Chondrocyte (in vitro differentiated cells): ENCODE measurements around the gene SPEF2. TPM values are rescaled to one million over a fixed set of nuclear protein-coding genes. Genes with fewer than 3 reads are reported as not detected.

Experiments
- DNase-seq: peaks from one replicate; pipeline ENCODE4 v3.0.0; 2021; ENCODE audit warnings: mixed read lengths, low spot score
- H3K27ac Mint-ChIP-seq: one replicate; pipeline ENCODE4 v1.8.0; 2021; ENCODE audit warnings: mild to moderate bottlenecking, moderate library complexity, mixed read lengths; ENCODE audit not compliant: unreplicated experiment
- H3K27me3 Mint-ChIP-seq: 2 replicates; pipeline ENCODE4 v1.8.0; 2021; ENCODE audit warnings: low read depth, mixed read lengths
- H3K36me3 Mint-ChIP-seq: 2 replicates; pipeline ENCODE4 v1.8.0; 2021; ENCODE audit warnings: low read depth, mixed read lengths
- H3K4me1 Mint-ChIP-seq: 2 replicates; pipeline ENCODE4 v1.8.0; 2021; ENCODE audit warnings: low read depth, mild to moderate bottlenecking, mixed read lengths
- H3K4me3 Mint-ChIP-seq: one replicate; pipeline ENCODE4 v1.8.0; 2021; ENCODE audit warnings: mild to moderate bottlenecking, moderate library complexity, mixed read lengths; ENCODE audit not compliant: unreplicated experiment
- H3K9me3 Mint-ChIP-seq: 2 replicates; pipeline ENCODE4 v1.8.0; 2021; ENCODE audit warnings: low read depth, mixed read lengths
- total RNA-seq: library from RNA; stranded (reverse); gene quantifications from 3 replicates; pipeline ENCODE4 v1.2.1, GENCODE V29; 2021
- TF ChIP-seq, protein P1 (sequence below): fragments of 200-600 bp; sonication (generic); IDR thresholded peaks from 2 replicates; pipeline ENCODE4 v1.5.0; 2021; ENCODE audit warnings: antibody characterized with exemption, mild to moderate bottlenecking, moderate library complexity

SPEF2 gene
- total RNA-seq, 1 donor from 2014 or later = 3.1 TPM

DNA sequence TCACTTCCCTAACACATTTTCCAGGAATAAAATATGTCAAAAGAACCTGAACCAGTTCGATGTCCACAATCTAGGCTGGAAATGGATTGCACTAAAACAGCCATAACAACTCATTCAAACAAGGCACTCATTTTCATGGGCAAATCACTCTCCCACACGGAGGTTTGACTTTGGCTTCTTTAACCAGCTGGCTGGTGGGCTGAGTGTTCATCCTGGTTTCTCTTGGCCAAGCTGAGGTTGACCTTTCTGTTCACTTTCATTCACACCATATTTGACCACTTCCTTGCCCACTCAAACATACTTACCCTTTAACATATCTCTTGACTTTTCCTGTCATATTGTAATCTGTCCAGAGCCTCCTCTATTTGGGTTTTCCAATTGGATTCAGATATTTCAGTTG lies 244.5 kb downstream of the SPEF2 start:
- peaks cover 53% of the 10 kb centered on the region for H3K4me1 Mint-ChIP-seq

DNA sequence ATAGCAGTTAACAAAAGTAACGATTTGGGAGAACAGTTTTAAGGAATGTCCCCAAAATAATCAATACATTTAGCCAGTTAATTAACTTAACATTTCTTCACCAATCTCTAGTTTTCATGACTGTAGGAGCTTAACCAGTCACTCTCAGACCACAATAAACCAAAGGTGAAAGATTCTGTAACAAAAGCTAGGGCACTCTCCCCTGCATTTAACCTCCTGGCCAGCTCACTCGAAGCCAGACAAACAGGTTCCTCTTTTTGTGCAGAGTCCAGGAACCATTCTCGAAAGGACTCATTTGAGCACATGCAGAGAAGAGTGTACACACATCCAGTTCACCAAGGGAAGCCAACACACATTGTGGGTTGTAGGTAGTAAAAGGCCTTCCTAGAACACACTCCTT lies 245.5 kb downstream of the SPEF2 start:
- no peak for DNase-seq
- Mint-ChIP-seq H3K36me3 (peaks cover 2% of the 10 kb centered on the region), H3K27me3 (no peaks in the 10 kb centered on the region), H3K4me3 (no peak overlapping the region), H3K9me3 (peaks cover 12% of the 10 kb centered on the region), H3K27ac (no peak overlapping the region), H3K4me1 (peaks cover 42% of the 10 kb centered on the region)
- TF ChIP-seq, protein P1, sequence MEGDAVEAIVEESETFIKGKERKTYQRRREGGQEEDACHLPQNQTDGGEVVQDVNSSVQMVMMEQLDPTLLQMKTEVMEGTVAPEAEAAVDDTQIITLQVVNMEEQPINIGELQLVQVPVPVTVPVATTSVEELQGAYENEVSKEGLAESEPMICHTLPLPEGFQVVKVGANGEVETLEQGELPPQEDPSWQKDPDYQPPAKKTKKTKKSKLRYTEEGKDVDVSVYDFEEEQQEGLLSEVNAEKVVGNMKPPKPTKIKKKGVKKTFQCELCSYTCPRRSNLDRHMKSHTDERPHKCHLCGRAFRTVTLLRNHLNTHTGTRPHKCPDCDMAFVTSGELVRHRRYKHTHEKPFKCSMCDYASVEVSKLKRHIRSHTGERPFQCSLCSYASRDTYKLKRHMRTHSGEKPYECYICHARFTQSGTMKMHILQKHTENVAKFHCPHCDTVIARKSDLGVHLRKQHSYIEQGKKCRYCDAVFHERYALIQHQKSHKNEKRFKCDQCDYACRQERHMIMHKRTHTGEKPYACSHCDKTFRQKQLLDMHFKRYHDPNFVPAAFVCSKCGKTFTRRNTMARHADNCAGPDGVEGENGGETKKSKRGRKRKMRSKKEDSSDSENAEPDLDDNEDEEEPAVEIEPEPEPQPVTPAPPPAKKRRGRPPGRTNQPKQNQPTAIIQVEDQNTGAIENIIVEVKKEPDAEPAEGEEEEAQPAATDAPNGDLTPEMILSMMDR = no peak

More for the DNA sequence above, 244.5 kb downstream of the SPEF2 start:
- no peak for DNase-seq
- TF ChIP-seq, protein P1 = no peak
- Mint-ChIP-seq H3K36me3 (peaks cover 2% of the 10 kb centered on the region), H3K9me3 (peaks cover 12% of the 10 kb centered on the region), H3K4me3 (no peak overlapping the region), H3K27ac (peak overlapping the region; percentile 13), H3K27me3 (no peaks in the 10 kb centered on the region)

Other genes starting within 250 kb of the SPEF2 start
- 0.36 to 0.56 TPM (median 0.50 TPM) in 3 replicates for gene IL7R, start 239.0 kb downstream of the SPEF2 start, total RNA-seq